NCI-H82 treated with DMSO at 0.1 percent for 48 hours (cell line): ENCODE data around the gene PHLDB3.
"Not testable (repeated sequence)": the region's sequence is repeated elsewhere in the genome, so short reads cannot be mapped to it uniquely, and the experiment has no call there.

Experiments used
- DNase-seq: peaks from one replicate; lab custom pipeline; 2025; ENCODE audit not compliant: unreplicated experiment; lab: John Stamatoyannopoulos, UW

Gene PHLDB3

DNA sequence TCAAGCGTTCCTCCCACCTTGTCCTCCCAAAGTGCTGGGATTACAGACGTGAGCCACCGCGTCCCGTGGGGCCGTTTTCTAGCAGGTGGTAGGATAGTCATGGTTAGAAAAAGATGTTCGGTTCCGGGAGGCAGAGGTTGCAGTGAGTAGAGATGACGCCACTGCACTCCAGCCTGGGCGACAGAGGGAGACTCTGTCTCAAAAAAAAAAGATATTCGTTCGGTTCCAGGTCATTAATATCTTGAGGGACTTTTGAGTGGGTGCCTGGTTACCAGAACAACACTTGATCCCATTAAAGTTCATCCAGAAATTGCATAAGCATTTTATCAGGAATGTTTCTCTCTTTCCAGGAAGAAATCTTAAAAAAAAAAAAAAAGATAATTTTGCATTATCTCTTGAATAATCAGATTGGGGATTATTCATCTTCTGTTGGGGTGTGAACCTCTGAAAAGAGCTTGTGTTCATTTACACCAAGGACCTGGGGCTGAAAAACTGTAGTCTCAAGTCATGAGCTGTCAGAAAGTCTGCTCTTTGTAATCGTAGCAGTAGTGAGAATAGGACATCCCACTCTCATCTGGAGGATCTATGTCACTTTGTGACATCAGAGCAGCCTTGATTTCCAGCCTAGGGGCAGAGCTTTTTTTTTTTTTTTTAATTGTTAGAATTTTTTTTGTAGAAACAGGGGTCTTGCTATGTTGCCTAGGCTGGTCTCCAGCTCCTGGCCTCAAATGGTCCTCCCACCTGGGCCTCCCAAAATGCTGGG lies 23.5 kb upstream of the PHLDB3 start:
- no peak for DNase-seq

DNA sequence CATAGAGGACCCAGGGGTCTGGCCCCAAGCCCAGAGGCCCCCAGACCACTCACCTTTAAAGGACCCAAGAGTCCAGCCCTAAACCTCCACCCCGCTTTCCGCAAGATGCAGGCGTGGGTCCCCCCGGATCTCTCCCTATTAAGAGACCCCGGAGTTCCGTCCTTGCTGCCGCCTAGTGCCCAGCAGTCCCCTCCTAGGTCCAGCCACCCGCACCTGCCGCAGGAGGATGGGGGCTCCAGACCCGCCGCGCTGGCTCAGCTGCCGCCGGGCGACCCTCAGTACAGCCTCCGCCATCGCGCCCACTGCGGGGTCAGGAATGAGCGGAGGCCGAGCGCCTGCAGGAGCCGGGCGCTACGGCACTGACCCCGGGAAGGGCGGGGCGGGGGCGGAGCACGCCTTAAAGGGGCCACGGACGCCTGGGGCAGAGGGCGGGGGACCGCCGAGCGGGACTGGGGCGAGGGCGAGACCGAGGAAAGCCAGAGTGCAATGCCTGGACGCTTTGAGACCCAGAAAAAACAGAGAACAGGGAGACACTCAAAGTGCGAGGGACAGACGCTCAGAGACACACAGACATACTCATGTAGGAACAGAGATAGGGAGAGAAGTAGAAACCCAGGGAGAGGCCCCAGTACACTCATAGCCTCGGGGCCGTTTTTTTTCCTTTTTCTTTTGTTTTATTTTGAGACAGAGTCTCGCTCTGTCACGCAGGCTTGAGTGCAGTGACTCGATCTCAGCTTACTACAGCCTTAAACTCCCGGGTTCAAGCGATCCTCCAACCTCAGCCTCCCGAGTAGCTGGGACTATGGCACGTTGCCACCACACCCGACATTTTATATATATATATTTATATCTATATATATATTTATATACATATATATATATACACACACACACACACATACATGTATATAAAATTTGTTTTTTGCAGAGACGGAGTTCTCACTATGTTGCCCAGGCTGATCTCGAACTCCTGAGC lies 22.6 kb upstream of the PHLDB3 start, which contains the start of gene ETHE1:
Gene ETHE1, minus strand, starts transcription at position 318 of the 976 bp plus-strand sequence. Its CDS starts 24 bp downstream, at position 294.
- DNase-seq = peak; percentile 52

DNA sequence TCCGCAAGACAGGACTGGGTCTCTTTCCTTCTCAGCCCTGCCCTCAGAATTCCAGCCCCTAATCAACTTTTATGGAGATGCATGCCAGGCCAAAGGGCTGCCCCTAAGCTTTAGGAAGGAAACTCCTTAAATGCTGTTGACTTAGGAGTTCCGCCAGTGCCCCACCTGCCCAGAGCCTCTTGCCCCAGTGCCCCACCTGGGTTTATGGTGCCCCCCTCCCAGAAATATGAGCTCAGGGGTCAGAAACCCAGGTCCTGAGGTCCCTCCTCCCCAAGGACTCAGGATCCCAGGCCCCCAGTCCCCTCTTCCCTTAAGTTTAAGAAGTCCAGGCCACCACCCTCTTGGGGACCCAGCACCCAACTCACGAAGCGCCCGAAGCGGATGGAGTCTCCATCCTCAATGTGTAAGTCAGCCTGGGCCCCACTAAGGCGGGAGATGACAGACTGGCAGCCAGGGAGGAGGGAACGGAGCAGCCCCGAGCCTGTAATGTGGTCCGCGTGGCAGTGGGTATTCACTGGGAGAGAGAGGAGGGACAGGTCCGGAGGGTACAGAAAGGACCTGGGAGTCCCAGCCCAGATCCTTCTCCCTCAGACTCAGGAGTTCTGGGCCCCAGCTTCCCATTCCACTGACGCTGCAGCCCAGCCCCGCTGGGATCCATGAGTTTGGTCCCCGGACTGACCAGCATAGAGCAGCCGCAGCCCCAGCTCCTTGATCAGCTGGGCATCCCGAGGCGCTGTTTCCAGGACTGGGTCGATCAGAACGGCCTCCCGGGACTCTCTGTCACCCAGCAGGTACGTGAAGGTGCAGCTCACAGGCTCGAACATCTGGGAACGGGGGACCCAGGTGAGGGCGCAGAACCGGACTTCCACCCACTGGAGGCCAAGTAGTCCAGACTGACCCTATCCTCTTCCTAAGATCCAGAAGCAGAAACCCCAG lies 21.6 kb upstream of the PHLDB3 start:
- no peak for DNase-seq

DNA sequence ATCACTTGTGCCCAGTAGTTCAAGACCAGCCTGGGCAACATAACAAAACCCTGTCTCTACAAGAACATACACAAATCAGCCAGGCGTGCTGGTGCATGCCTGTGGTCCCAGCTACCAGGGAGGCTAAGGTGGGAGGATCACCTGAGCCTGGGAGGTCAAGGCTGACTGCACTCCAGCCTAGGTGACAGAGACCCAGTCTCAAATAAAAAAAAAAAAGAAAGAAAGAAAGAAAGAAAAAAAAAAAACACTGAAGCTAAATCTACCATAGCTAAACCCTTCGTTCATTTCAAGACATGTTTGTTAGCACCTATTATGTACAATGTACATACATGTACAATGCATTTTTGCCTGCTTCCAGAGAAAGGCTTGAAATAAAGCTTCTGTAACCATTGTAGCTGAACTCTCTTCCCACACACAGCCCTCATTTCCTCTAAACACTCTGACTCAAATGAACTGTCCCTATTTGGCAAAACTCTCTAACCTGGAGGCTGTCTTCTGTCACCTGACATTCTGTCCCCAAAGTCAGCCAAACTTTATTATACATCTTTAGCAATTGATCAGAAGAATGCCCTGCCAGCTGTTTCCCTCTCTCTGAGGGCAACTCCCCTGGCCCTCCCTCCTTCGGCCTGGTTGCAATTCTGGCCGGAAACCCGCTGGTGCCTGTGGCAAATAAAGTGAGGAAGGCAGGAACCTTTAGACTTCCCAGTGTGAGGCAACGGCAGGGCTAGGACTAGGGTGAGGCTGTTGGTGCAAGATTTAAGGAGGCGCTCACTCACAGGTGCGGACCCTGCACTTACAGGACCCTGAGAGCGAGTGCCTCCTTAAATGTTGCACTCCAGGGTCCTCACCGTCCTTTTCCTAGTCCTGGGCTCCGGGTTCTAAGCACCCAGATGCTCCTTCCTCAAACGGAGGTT lies 20.6 kb upstream of the PHLDB3 start:
- DNase-seq = no peak

DNA sequence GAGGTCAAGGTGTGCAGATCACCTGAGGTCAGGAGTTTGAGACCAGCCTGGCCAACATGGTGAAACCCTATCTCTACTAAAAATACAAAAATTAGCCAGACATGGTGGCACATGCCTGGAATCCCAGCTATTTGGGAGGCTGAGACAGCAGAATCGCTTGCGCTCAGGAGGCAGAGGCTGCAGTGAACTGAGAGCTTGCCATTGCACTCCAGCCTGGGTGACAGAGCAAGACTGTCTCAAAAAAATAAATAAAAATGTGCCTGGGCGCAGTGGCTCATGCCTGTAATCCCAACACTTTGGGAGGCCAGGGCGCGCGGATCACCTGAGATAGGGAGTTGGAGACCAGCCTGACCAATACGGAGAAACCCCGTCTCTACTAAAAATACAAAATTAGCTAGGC lies 19.1 kb upstream of the PHLDB3 start:
- DNase-seq = not testable (repeated sequence)

DNA sequence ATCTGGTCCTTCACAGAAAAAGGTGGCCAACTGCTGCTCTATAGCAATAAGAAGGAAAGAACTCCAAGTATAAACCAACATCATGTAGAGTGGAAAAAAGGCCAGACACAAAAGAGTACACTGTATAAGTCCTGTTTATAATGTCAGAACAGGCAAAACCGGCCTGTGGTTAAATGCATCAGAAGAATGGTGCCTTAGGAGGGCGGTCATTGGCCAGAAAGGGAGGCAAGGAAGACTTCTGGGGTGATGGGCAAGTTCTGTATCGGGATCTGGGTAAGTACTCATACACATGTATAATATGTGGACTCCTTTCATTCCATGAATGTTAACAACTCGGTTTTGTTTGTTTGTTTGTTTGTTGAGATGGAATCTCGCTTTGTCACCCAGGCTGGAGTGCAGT lies 18.4 kb upstream of the PHLDB3 start:
- no peak for DNase-seq

DNA sequence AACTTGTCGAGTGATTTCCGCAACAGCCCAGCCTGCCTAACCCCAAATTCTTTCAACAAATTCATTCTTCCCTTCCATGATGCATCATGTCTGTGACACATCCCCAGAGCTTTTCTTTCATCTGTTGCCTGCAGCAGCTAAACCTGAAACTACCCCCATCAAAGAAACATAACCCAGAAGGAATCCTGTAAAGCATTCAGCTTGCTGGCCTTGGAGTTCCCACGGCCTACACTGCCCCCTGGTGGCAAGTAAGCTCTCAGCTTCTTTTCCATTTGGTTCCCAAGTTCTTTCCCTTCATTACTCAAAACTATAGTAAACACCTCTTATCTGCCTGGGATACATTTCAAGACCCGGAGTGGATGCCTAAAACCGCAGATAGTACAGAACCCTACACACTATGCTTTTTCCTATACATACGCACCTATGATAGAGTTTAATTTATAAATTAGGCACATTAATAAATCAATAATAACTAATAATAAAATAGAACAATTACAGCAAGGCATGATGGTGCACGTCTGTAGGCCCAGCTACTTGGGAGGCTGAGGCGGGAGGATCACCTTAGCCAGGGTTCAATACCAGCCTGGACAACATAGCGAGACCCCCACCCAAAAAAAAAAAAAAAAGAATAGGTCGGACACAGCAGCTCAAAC lies 15.0 kb upstream of the PHLDB3 start:
- peak; percentile 27 for DNase-seq

DNA sequence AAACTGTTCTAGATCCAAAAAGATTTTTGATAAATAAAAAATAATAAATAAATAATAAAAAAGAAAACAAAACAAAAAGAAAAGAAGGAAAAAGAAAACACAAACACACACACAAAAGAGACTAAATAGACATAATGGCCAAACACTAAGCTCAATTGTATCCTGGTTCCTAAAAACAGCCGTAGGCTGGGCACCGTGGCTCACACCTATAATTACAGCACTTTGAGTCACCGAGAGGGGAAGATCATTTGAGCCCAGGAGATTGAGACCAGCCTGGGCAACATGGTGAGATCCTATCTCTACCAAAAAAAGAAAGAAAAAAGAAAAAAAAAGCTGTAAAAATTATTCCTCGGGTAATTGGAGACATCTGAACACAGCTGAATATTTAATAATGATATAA lies 13.5 kb upstream of the PHLDB3 start:
- no peak for DNase-seq

DNA sequence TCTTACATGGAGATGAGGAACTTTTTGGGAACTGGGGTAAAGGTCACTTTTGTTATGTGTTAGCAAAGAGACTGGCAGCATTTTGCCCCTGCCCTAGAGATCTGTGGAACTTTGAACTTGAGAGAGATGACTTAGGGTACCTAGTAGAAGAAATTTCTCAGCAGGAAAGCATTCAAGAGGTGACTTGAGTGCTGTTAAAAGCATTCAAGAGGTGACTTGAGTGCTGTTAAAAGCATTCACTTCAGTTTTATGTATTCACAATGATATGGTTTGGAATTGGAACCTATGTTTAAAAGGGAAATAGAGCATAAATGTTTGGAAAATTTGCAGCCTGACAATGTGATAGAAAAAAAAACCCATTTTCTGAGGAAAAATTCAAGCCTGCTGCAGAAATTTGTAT lies 7.9 kb upstream of the PHLDB3 start:
- not testable (repeated sequence) for DNase-seq

DNA sequence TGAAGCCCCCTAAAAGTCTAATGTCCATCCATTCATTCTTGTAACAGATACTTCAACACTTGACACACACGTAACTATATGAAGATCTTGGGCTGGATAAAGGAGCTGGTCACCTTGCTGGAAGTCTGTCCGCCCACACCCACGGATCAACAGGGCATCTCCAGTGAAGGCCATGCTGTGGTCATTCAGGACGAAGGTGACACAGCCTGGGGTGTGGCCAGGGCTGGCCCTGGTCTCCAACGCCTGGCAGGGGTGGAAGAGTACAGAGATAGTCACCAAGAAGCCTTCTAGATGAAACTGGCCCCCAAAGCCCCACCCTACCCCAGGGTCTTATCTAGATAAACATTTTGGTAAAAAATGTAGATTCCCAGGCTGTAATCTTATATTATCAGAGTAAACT lies 6.8 kb upstream of the PHLDB3 start:
- DNase-seq = no peak

DNA sequence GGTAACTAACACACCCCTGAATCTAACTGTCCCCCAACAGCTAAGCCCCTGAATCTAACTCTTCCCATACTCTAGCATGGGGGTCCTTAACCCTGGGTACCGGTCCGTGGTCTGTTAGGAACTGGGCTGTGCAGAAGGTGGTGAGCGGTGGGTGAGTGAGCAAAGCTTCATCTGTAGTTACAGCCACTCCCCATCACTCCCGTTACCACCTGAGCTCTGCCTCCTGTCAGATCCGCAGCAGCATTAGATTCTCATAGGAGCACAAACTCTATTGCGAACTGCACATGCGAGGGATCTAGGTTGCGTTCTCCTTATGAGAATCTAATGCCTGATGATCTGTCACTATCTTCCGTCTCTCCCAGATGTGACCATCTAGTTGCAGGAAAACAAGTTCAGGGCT lies 6.2 kb upstream of the PHLDB3 start:
- no peak for DNase-seq

DNA sequence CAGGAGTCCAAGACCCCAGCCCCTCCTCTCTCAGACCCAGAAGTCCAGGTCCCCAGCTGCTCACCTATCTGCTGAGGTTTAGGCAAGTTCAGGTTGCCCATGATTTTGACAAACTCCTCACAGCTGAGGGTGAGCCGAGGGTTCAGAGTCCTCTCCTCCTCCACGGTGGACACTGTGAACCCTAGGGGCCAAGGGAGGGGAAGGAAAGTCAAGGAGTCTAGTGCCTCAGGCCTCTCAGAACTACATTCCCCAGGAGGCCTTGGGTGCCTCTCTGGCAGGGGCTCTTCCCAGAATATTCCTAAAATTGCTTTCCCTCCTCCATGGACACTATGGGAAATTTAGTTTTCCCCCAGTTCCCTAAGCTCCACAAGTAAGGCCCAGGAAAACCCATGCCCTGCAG lies 3.3 kb upstream of the PHLDB3 start:
- DNase-seq = no peak

DNA sequence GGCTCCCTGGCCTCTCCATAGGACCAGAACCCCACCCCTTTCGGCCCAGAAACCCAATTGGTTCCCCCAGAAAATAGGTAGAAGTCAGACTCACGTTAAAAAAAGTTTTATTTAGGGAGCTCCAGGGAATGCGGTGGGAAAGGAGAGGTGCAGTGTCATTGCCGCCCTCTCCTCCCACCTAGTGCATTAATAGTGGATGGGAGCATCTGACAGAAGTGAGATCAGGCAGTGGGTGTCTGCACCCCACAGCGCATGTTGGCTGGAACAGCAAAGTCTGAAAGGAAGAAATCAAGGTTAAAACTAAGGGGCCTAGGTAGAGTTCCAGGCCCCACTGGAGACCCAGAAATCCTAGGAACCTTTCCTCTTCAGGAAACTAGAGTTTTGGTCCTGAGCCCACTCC lies 2.1 kb upstream of the PHLDB3 start:
- no peak for DNase-seq

DNA sequence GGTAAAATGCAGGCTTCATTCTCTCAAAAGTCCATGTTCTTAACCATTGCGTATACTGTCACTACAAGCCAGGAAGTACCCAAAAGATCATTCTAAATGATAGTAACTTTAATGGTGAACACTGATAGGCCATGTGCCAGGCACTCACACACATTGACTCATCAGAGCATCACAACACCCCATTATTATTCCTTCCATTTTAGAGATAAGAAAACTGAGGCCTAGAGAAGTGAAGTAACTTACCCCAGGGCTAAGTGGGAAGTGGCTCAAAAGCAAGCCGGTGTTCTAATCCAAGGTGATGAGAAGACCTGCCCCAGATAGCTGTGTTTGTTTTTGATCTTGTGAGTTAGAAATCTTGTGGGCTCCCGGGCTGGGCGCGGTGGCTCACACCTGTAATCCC lies 1.4 kb upstream of the PHLDB3 start:
- DNase-seq = no peak

DNA sequence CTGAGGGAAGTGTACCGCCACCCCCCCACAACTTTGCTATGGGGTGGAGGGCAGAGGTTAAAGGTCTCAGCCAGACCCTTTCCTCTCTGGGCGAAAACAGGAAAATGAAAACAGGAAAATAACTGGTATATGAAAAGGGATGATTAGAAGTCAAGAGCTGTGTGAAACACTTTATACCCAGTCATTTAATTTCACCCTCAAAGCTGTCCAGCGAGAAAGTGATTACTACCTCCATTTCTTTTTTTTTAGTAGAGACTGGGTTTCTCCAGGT lies 575 bp upstream of the PHLDB3 start:
- DNase-seq = no peak

DNA sequence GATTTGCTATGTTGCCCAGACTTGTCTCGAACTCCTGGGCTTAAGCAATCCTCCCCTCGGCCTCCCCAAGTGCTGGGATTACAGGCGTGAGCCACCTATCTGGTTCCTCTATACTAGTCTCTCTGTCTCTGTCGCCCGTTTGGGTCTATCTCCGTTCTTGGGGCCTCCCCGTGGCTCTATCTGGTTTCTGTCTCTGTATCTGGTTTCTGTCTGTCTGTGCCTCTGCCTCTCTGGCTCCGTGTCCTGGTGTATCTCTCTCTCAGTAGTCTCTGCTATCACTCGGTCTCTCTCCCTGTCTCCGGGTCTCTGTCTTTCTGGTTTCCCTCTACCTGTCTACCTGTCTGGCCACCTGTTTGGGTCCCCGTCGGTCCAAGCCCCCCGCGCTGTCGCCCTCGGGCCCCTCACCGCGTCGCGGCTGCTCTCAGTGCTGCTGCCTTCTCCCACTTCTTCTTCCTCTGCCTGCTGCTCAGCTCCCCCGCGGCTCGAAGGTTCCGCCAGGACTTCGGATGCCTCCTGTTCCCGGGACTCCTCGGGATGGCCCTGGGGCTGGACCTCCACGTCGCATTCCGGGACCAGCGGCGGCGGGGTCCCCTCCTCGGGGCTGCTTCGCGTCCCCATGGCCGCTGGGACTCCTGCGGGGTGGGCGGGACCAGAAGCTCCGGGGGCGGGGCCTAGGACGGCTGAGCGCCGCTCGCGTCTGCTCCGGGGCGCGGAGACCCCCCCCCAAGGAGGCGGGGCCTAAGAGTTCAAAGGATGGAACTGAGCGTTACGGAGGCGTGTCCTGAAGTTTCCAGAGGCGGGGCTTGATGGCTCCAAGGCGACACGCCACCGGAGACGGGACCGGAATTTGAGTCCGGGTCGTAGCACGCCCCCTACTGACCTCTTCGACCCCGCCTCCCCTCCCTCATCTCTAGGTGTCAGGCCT lies 783 bp downstream of the PHLDB3 start:
- peak; percentile 92 for DNase-seq

DNA sequence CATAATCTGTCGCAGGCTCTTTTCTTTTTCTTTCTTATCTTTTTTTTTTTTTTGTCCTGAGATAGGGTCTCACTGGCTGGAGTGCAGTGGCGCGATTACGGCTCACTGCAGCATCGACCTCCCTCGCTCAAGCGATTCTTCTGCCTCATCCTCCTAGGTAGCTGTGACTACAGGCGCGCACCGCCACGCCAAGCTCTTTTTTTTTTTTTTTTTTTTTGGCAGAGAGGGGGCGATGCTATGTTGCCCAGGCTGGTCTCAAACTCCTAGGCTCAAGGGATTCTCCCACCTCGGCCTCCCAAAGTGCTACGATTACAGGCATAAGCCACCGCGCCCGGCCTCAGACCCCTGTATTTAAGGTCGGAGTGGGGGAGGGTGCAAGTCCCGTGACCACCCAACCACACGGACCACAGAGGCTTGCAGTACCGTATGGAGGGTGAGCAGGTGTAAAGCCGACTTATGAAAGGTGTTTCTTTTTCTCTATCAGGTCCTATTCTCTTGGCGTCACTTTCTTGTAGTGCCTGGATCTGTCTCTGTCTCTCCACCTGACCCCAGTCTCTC lies 2.0 kb downstream of the PHLDB3 start:
- no peak for DNase-seq
